ENCODE results near the gene NME4. TPM values are rescaled to one million over a fixed set of nuclear protein-coding genes. Genes with fewer than 3 reads are reported as not detected.
"Not testable (repeated sequence)": the region's sequence is repeated elsewhere in the genome, so short reads cannot be mapped to it uniquely, and the experiment has no call there.

NME4 gene
- polyA plus RNA-seq (2012; ENCODE audit: missing spikeins) = 84.7 TPM

- FAIRE-seq = no peak
- TF ChIP-seq POLR2A (IDR thresholded peaks at IDR 0.05; ENCODE audit: low read depth, low read length) (0 out of 2 replicates have a peak, but pooled peaks have one; percentile 36), POLR2AphosphoS5 (IDR thresholded peaks at IDR 0.05; ENCODE audit: low read depth, low read length) (no peak), TAF1 (IDR thresholded peaks at IDR 0.05; ENCODE audit: borderline replicate concordance, low read depth, low read length) (no peak)
- DNase-seq (ENCODE audit: insufficient read length) = peak; percentile 58
Observed at GRCh38 chr16:397135-397661, at the start of gene NME4. TSS of gene NME4 (plus strand) at chr16:397199. CDS start at chr16:397223, 24 bp downstream.

- no peak for DNase-seq (ENCODE audit: insufficient read length)
- FAIRE-seq = no peak
- TF ChIP-seq POLR2A (IDR thresholded peaks at IDR 0.05; ENCODE audit: low read depth, low read length) (peak; percentile 11; the same call in 1 of the 2 replicates), TAF1 (IDR thresholded peaks at IDR 0.05; ENCODE audit: borderline replicate concordance, low read depth, low read length) (no peak)
Observed at GRCh38 chr16:347203-347602, 49.8 kb upstream of the NME4 start.

DNA sequence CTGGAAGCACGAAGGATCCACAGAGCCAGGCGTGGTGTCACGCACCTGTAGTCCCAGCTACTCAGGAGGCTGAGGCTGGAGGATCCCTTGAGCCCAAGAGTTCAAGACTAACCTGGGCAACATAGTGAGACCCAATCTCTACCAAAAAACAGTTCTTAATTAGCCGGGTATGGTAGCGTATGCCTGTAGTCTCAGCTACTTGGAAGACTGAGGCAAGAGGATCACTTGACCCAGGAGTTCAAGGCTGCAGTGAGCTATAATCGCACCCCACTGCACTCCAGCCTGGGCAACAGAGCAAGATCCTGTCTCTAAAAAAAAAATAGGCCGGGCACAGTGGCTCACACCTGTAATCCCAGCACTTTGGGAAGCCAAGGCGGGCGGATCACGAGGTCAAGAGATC is 48.5 kb upstream of the NME4 start:
- not testable (repeated sequence) for FAIRE-seq; DNase-seq (ENCODE audit: insufficient read length)
- TF ChIP-seq POLR2A (IDR thresholded peaks at IDR 0.05; ENCODE audit: low read depth, low read length) = 0 out of 2 replicates have a peak, but pooled peaks have one; percentile 8

DNA sequence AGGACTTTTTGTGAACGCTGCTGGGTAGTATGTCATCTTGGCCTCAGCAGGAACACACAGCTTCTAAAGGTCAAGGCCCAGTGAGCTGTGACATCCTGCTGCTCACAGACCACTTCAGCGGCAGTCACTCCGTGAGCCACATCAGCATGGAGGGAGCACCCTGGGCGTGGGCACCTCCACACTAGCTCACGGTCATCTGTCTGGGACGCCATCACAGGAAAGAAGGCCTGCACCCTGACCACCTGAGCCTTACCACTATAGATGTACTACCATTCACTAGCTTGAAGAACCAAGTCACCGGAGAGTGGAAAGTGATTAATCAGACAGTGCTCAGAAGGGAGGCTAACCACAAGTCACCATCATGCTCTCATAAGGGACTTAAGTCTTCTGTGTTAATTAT is 47.8 kb upstream of the NME4 start:
- no peak for DNase-seq (ENCODE audit: insufficient read length)
- peak; percentile 89 for FAIRE-seq

GRCh38 chr16:350203-350602 is 46.8 kb upstream of the NME4 start:
- FAIRE-seq (no peak), DNase-seq (ENCODE audit: insufficient read length) (no peak)
- TF ChIP-seq POLR2A (IDR thresholded peaks at IDR 0.05; ENCODE audit: low read depth, low read length) = no peak
- no peak for TF ChIP-seq TAF1 (IDR thresholded peaks at IDR 0.05; ENCODE audit: borderline replicate concordance, low read depth, low read length)
- no peak for TF ChIP-seq POLR2AphosphoS5 (IDR thresholded peaks at IDR 0.05; ENCODE audit: low read depth, low read length)

More for the DNA sequence above, 47.8 kb upstream of the NME4 start:
- TF ChIP-seq POLR2A (IDR thresholded peaks at IDR 0.05; ENCODE audit: low read depth, low read length) (peak; percentile 22; the same call in 1 of the 2 replicates), POLR2AphosphoS5 (IDR thresholded peaks at IDR 0.05; ENCODE audit: low read depth, low read length) (no peak; the same call in 1 of the 2 replicates)

- FAIRE-seq (no peak), DNase-seq (ENCODE audit: insufficient read length) (no peak)
- TF ChIP-seq TAF1 (IDR thresholded peaks at IDR 0.05; ENCODE audit: borderline replicate concordance, low read depth, low read length) (no peak), POLR2A (IDR thresholded peaks at IDR 0.05; ENCODE audit: low read depth, low read length) (no peak), POLR2AphosphoS5 (IDR thresholded peaks at IDR 0.05; ENCODE audit: low read depth, low read length) (no peak)
Observed at GRCh38 chr16:351804-352520, 45.0 kb upstream of the NME4 start.

- TF ChIP-seq POLR2A (IDR thresholded peaks at IDR 0.05; ENCODE audit: low read depth, low read length) (peak; percentile 60; the same call in 1 of the 2 replicates), TAF1 (IDR thresholded peaks at IDR 0.05; ENCODE audit: borderline replicate concordance, low read depth, low read length) (no peak)
- FAIRE-seq = peak; percentile 92
Observed at GRCh38 chr16:352547-353403, 44.2 kb upstream of the NME4 start, which contains the start of gene AXIN1. TSS of gene AXIN1 (minus strand) at chr16:352723. CDS start at chr16:347025, 5,698 bp downstream.

DNA sequence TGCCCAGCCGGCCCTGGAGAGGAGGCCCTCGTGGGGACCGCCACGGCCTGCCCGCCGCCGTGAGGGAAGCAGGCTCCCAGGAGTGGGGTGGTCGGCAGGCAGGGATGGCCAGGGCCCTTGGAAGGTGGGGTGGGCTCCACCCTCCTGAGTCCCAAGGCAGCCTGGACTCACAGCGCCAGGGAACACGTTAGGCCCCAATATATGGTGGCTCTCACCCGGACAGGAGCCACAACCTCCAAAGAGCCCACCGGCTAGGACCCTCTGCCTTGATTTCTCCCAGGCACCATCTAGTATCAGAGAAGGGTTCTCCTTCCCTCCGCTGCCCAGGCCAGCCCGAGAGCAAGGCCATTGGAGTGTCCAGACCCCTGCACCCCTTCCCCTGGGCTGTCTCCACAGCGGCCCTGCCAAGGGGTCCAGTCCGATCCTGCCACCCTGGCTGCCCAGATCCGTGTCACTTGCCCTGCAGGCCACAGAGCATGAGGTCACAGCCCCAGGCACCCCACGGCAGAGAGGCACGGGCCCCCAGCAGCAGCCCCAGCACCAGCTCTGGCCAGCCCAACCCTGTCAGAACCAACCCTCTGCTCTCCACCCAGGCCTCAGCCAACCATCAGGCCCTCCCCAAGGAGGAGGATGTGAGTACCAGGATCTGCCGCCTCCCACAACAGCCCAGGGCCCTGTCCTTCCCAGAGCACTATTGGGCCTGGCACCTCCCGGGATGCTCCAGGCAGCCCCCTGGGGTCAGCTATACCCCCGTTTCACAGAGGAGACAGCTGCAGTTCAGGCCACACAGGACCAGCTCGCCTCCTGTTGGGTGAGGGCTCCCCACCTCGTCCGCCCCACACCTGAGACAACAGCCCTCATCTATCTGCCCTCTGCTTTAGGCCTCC is 43.4 kb upstream of the NME4 start:
- FAIRE-seq = no peak
- TF ChIP-seq TAF1 (IDR thresholded peaks at IDR 0.05; ENCODE audit: borderline replicate concordance, low read depth, low read length) (no peak), POLR2A (IDR thresholded peaks at IDR 0.05; ENCODE audit: low read depth, low read length) (no peak), POLR2AphosphoS5 (IDR thresholded peaks at IDR 0.05; ENCODE audit: low read depth, low read length) (no peak)
- no peak for DNase-seq (ENCODE audit: insufficient read length)

More at GRCh38 chr16:352547-353403, 44.2 kb upstream of the NME4 start, which contains the start of gene AXIN1:
- DNase-seq (ENCODE audit: insufficient read length) = peak; percentile 86

GRCh38 chr16:354291-354881 is 42.6 kb upstream of the NME4 start:
- DNase-seq (ENCODE audit: insufficient read length) (no peak), FAIRE-seq (no peak)
- TF ChIP-seq TAF1 (IDR thresholded peaks at IDR 0.05; ENCODE audit: borderline replicate concordance, low read depth, low read length) (no peak), POLR2AphosphoS5 (IDR thresholded peaks at IDR 0.05; ENCODE audit: low read depth, low read length) (no peak), POLR2A (IDR thresholded peaks at IDR 0.05; ENCODE audit: low read depth, low read length) (no peak)

DNA sequence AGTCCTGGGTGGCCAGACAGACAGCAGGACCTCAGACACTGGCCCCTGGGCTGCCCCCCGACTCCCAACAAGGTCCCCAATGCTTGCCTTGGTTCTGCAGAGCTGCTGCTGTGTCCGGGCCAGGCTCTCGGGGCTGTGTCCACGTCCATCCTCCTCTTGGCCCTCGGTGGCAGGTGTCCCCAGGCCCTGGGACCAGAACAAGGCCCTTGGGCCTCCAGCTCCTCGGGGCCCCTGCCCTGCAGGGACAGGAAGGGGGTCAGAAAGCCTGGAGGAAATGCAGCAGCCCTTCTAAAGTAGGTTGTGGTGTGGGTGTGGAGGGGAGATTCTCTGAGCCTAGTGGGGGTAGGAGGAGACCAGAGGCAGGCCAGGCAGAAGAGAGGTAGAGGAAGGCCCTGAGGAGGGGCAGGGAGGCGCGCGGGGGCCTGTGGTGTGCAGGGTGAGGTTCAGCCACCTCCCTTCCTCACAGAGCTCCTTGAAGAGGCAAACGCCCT is 42.0 kb upstream of the NME4 start:
- TF ChIP-seq POLR2A (IDR thresholded peaks at IDR 0.05; ENCODE audit: low read depth, low read length) (no peak), TAF1 (IDR thresholded peaks at IDR 0.05; ENCODE audit: borderline replicate concordance, low read depth, low read length) (no peak), POLR2AphosphoS5 (IDR thresholded peaks at IDR 0.05; ENCODE audit: low read depth, low read length) (no peak)
- no peak for FAIRE-seq
- no peak for DNase-seq (ENCODE audit: insufficient read length)

Data from GM12892 (cell line).